ENCODE data around the gene ZNF273. TPM values are rescaled to one million over a fixed set of nuclear protein-coding genes. Genes with fewer than 3 reads are reported as not detected.

Gene ZNF273
- total RNA-seq, 1 donor from 2014 or later: 1.1 TPM

- Histone ChIP-seq H3K9me3 (replicated peaks) (no peaks in the 10 kb centered on the region), H3K27ac (replicated peaks) (no peak overlapping the region), H3K4me3 (no peak overlapping the region), H3K36me3 (no peaks in the 10 kb centered on the region), H3K4me1 (no peaks in the 10 kb centered on the region), H3K27me3 (ENCODE audit: low read depth) (peaks cover 66% of the 10 kb centered on the region)
- no peak for TF ChIP-seq CTCF (IDR thresholded peaks at IDR 0.05; ENCODE audit: borderline replicate concordance)
- DNase-seq: no peak
- intact Hi-C loops (cut with micrococcal nuclease): no loop called here
Measured at GRCh38 chr7:64871761-64872160, 31.3 kb upstream of the ZNF273 start.

- H3K9me3 ChIP-seq (replicated peaks): no peaks in the 10 kb centered on the region
- TF ChIP-seq CTCF (IDR thresholded peaks at IDR 0.05; ENCODE audit: borderline replicate concordance): no peak
- no peak for DNase-seq
- peaks cover 7% of the 10 kb centered on the region for H3K4me1 ChIP-seq
- intact Hi-C loops (cut with micrococcal nuclease): no loop called here
- H3K27me3 ChIP-seq (ENCODE audit: low read depth): peaks cover 68% of the 10 kb centered on the region
- H3K4me3 ChIP-seq: no peak overlapping the region
- H3K36me3 ChIP-seq: no peaks in the 10 kb centered on the region
- no peak overlapping the region for H3K27ac ChIP-seq (replicated peaks)
Measured at GRCh38 chr7:64872351-64873154, 30.5 kb upstream of the ZNF273 start.

GRCh38 chr7:64873155-64873500, 29.9 kb upstream of the ZNF273 start:
- Histone ChIP-seq H3K4me1 (peaks cover 8% of the 10 kb centered on the region), H3K9me3 (replicated peaks) (no peaks in the 10 kb centered on the region), H3K4me3 (no peak overlapping the region), H3K27me3 (ENCODE audit: low read depth) (peaks cover 63% of the 10 kb centered on the region), H3K27ac (replicated peaks) (no peak overlapping the region), H3K36me3 (no peaks in the 10 kb centered on the region)
- intact Hi-C loops (cut with micrococcal nuclease): no loop called here
- TF ChIP-seq CTCF (IDR thresholded peaks at IDR 0.05; ENCODE audit: borderline replicate concordance): no peak
- no peak for DNase-seq

GRCh38 chr7:64873517-64873916, 29.6 kb upstream of the ZNF273 start:
- Histone ChIP-seq H3K36me3 (no peaks in the 10 kb centered on the region), H3K4me3 (no peak overlapping the region), H3K9me3 (replicated peaks) (no peaks in the 10 kb centered on the region), H3K27me3 (ENCODE audit: low read depth) (peaks cover 59% of the 10 kb centered on the region), H3K4me1 (peaks cover 8% of the 10 kb centered on the region), H3K27ac (replicated peaks) (no peak overlapping the region)
- DNase-seq: no peak
- intact Hi-C loops (cut with micrococcal nuclease): no loop called here
- no peak for TF ChIP-seq CTCF (IDR thresholded peaks at IDR 0.05; ENCODE audit: borderline replicate concordance)

GRCh38 chr7:64874114-64874513, 29.0 kb upstream of the ZNF273 start:
- Histone ChIP-seq H3K36me3 (no peaks in the 10 kb centered on the region), H3K27ac (replicated peaks) (no peak overlapping the region), H3K27me3 (ENCODE audit: low read depth) (peaks cover 53% of the 10 kb centered on the region), H3K4me1 (peaks cover 8% of the 10 kb centered on the region), H3K9me3 (replicated peaks) (no peaks in the 10 kb centered on the region), H3K4me3 (no peak overlapping the region)
- no peak for TF ChIP-seq CTCF (IDR thresholded peaks at IDR 0.05; ENCODE audit: borderline replicate concordance)
- intact Hi-C loops (cut with micrococcal nuclease): no loop called here
- DNase-seq: no peak
